Activated CD8-positive, alpha-beta memory T cell treated with anti-CD3 and anti-CD28 coated beads, Interleukin-2, amount 50 U/mL, for 48 hours (primary cell): Measurements from ENCODE around the gene TTLL12.

Source experiments
- DNase-seq: peaks from one replicate; pipeline ENCODE4 v3.0.0-alpha.2; 2020

Gene TTLL12

GRCh38 chr22:43213051-43213450 lies 26.1 kb upstream of the TTLL12 start:
- no peak for DNase-seq

GRCh38 chr22:43212434-43212952 lies 25.6 kb upstream of the TTLL12 start:
- no peak for DNase-seq

- DNase-seq = no peak
These were observed 25.1 kb upstream of the TTLL12 start for GRCh38 chr22:43211941-43212433.

GRCh38 chr22:43210631-43211515 lies 23.9 kb upstream of the TTLL12 start:
- DNase-seq = no peak

GRCh38 chr22:43209971-43210370 lies 23.0 kb upstream of the TTLL12 start:
- no peak for DNase-seq

GRCh38 chr22:43209523-43209890 lies 22.6 kb upstream of the TTLL12 start:
- DNase-seq = no peak

GRCh38 chr22:43208703-43209522 lies 22.0 kb upstream of the TTLL12 start:
- DNase-seq = no peak

GRCh38 chr22:43207849-43208702 lies 21.1 kb upstream of the TTLL12 start:
- DNase-seq = no peak

GRCh38 chr22:43207386-43207785 lies 20.5 kb upstream of the TTLL12 start:
- DNase-seq = no peak

GRCh38 chr22:43206509-43207161 lies 19.7 kb upstream of the TTLL12 start:
- DNase-seq = no peak

GRCh38 chr22:43205748-43206508 lies 19.0 kb upstream of the TTLL12 start:
- no peak for DNase-seq

GRCh38 chr22:43205261-43205691 lies 18.3 kb upstream of the TTLL12 start:
- DNase-seq = no peak

GRCh38 chr22:43203471-43203981 lies 16.6 kb upstream of the TTLL12 start:
- DNase-seq = no peak

GRCh38 chr22:43202756-43203410 lies 15.9 kb upstream of the TTLL12 start:
- no peak for DNase-seq

GRCh38 chr22:43202326-43202725 lies 15.4 kb upstream of the TTLL12 start:
- DNase-seq = no peak

- DNase-seq = no peak
These were observed 14.7 kb upstream of the TTLL12 start for GRCh38 chr22:43201486-43202219.

- DNase-seq = no peak
These were observed 13.6 kb upstream of the TTLL12 start for GRCh38 chr22:43200555-43200954.

GRCh38 chr22:43200031-43200430 lies 13.1 kb upstream of the TTLL12 start:
- DNase-seq = no peak

GRCh38 chr22:43199541-43199940 lies 12.6 kb upstream of the TTLL12 start:
- no peak for DNase-seq

- DNase-seq = no peak
These were observed 12.0 kb upstream of the TTLL12 start for GRCh38 chr22:43198936-43199335.
